Measurements from ENCODE around the gene SORCS2. TPM values are rescaled to one million over a fixed set of nuclear protein-coding genes. Genes with fewer than 3 reads are reported as not detected.
A peak's percentile ranks its signal among the peaks of the same experiment; 100 is the strongest.

Gene SORCS2
- 6.9 TPM for total RNA-seq
- long read RNA-seq, partial matches to known transcripts = 0 of 18 reads
- long read RNA-seq, other reads (novel, unspliced or antisense) = 18 of 18 reads

- intact Hi-C loops (cut with DNase I) = loop anchor here (1.0 kb wide), 2 partner anchors 104 to 528 kb away; no protein-coding TSS in a partner anchor
- DNase-seq (ENCODE audit: low spot score) = peak; percentile 77
These were observed at the start of gene SORCS2 for GRCh38 chr4:7192252-7193029. TSS of gene SORCS2 (plus strand) at chr4:7192538.

GRCh38 chr4:7144374-7145290, 47.7 kb upstream of the SORCS2 start:
- no peak for DNase-seq (ENCODE audit: low spot score)
- intact Hi-C loops (cut with DNase I) = no loop called here

- intact Hi-C loops (cut with DNase I) = no loop called here
- DNase-seq (ENCODE audit: low spot score) = no peak
These were observed 46.9 kb upstream of the SORCS2 start for GRCh38 chr4:7145291-7145934.

GRCh38 chr4:7146059-7146785, 46.1 kb upstream of the SORCS2 start:
- intact Hi-C loops (cut with DNase I) = no loop called here
- no peak for DNase-seq (ENCODE audit: low spot score)

GRCh38 chr4:7146786-7147115, 45.6 kb upstream of the SORCS2 start:
- DNase-seq (ENCODE audit: low spot score) = no peak
- intact Hi-C loops (cut with DNase I) = no loop called here

GRCh38 chr4:7147261-7147660, 45.1 kb upstream of the SORCS2 start:
- DNase-seq (ENCODE audit: low spot score) = no peak
- intact Hi-C loops (cut with DNase I) = no loop called here

- DNase-seq (ENCODE audit: low spot score) = no peak
- intact Hi-C loops (cut with DNase I) = no loop called here
These were observed 44.6 kb upstream of the SORCS2 start for GRCh38 chr4:7147661-7148310.

- DNase-seq (ENCODE audit: low spot score) = no peak
- intact Hi-C loops (cut with DNase I) = no loop called here
These were observed 44.0 kb upstream of the SORCS2 start for GRCh38 chr4:7148337-7148736.

GRCh38 chr4:7150036-7150635, 42.2 kb upstream of the SORCS2 start:
- intact Hi-C loops (cut with DNase I) = no loop called here
- DNase-seq (ENCODE audit: low spot score) = no peak

GRCh38 chr4:7151668-7152227, 40.6 kb upstream of the SORCS2 start:
- no peak for DNase-seq (ENCODE audit: low spot score)
- intact Hi-C loops (cut with DNase I) = no loop called here

- DNase-seq (ENCODE audit: low spot score) = peak; percentile 63
- intact Hi-C loops (cut with DNase I) = no loop called here
These were observed 38.6 kb upstream of the SORCS2 start for GRCh38 chr4:7153711-7154110.

- DNase-seq (ENCODE audit: low spot score) = peak; percentile 50
- intact Hi-C loops (cut with DNase I) = no loop called here
These were observed 37.9 kb upstream of the SORCS2 start for GRCh38 chr4:7154351-7154981.

- DNase-seq (ENCODE audit: low spot score) = peak; percentile 74
- intact Hi-C loops (cut with DNase I) = loop anchor here (5.0 kb wide), 1 partner anchor 53 kb away; no protein-coding TSS in a partner anchor
These were observed 36.7 kb upstream of the SORCS2 start for GRCh38 chr4:7155590-7156071.

- intact Hi-C loops (cut with DNase I) = loop anchor here (5.0 kb wide), 1 partner anchor 54 kb away; no protein-coding TSS in a partner anchor
- DNase-seq (ENCODE audit: low spot score) = no peak
These were observed 36.0 kb upstream of the SORCS2 start for GRCh38 chr4:7156328-7156727.

GRCh38 chr4:7156761-7157488, 35.4 kb upstream of the SORCS2 start:
- intact Hi-C loops (cut with DNase I) = loop anchor here (5.0 kb wide), 1 partner anchor 55 kb away; no protein-coding TSS in a partner anchor
- peak; percentile 72 for DNase-seq (ENCODE audit: low spot score)

- peak; percentile 62 for DNase-seq (ENCODE audit: low spot score)
- intact Hi-C loops (cut with DNase I) = loop anchor here (5.0 kb wide), 1 partner anchor 55 kb away; no protein-coding TSS in a partner anchor
These were observed 34.7 kb upstream of the SORCS2 start for GRCh38 chr4:7157666-7158065.

Measured in cardiac septum (tissue), 1 donor.